Uterus (tissue), 4 donors: ENCODE measurements around the gene ABCG4. TPM values are rescaled to one million over a fixed set of nuclear protein-coding genes. Genes with fewer than 3 reads are reported as not detected.
A peak's percentile ranks its signal among the peaks of the same experiment; 100 is the strongest.

Experiments used
- DNase-seq, 2 donors: peaks; one replicate each; pipeline ENCODE4 v3.0.0-alpha.2; 2019 to 2020
- H3K27ac ChIP-seq, 2 donors: fragments of 200-600 bp; sonication (generic); 1 replicate in 1 of 2; 2 replicates in 1 of 2; pipeline ENCODE4 v1.5.1; 2016 to 2018
- H3K27me3 ChIP-seq, 2 donors: fragments of 200-600 bp; sonication (generic); one replicate each; pipeline ENCODE4 v1.5.1; 2018 to 2019; ENCODE audit warnings: control low read depth in 1 of 2
- H3K36me3 ChIP-seq, 2 donors: fragments of 200-600 bp; sonication (generic); one replicate each; pipeline ENCODE4 v1.5.1; 2019; ENCODE audit warnings: control low read depth in 1 of 2
- H3K4me1 ChIP-seq, 2 donors: fragments of 200-600 bp; sonication (generic); one replicate each; pipeline ENCODE4 v1.5.1; 2018 to 2019; ENCODE audit warnings: control low read depth in 1 of 2
- H3K4me3 ChIP-seq, 2 donors: fragments of 200-600 bp; sonication (generic); 1 replicate in 1 of 2; 2 replicates in 1 of 2; pipeline ENCODE4 v1.5.1; 2018 to 2019; ENCODE audit warnings: mild to moderate bottlenecking in 1 of 2
- H3K9me3 ChIP-seq, 2 donors: fragments of 200-600 bp; sonication (generic); one replicate each; pipeline ENCODE4 v1.5.1; 2019; ENCODE audit warnings: control low read depth in 1 of 2
- CTCF ChIP-seq, 4 experiments: fragments of 200-600 bp in 2 of 4; fragments of 450-650 bp in 2 of 4; sonication (generic) in 2 of 4; IDR thresholded peaks; one replicate each; pipeline ENCODE4 v1.5.1; 2016 to 2019; ENCODE audit warnings: antibody characterized with exemption in 4 of 4, mild to moderate bottlenecking in 2 of 4, moderate library complexity in 1 of 4
- POLR2A ChIP-seq, 2 donors: fragments of 450-650 bp; IDR thresholded peaks; one replicate each; pipeline ENCODE4 v1.6.1; 2016; ENCODE audit warnings: antibody characterized with exemption in 2 of 2, mild to moderate bottlenecking in 1 of 2, moderate library complexity in 1 of 2
- intact Hi-C: fragments of 100-400 bp; cut with DNase I; formaldehyde crosslinking; loops from one replicate; pipeline ENCODE4 v1.15.1; 2023; ENCODE audit warnings: low total_unique reads
- total RNA-seq, 4 donors: library from RNA; depleted of rRNA in 3 of 4; stranded (reverse); fragments of >200 nt in 3 of 4; gene quantifications; one replicate each; pipeline versions ENCODE4 v1.1.0 to v1.2.4, GENCODE V29; 2014 to 2023
- donor health status: DM: yes; HTN: yes; CAD: no.

The ABCG4 gene
- total RNA-seq, 4 donors from 2014 or later, result 0.55 to 2.7 TPM; not detected in 2

- peak in 1 of 4 experiments; percentile 24 for TF ChIP-seq CTCF (IDR thresholded peaks at IDR 0.05)
- peak; percentile 79 to 81 for TF ChIP-seq POLR2A (IDR thresholded peaks at IDR 0.05)
- H3K4me3 ChIP-seq, result peak within 1 kb of the TSS; percentile 79 to 91
- H3K36me3 ChIP-seq, result no peaks in the 10 kb centered on the region
- no peaks in the 10 kb centered on the region for H3K9me3 ChIP-seq
- no peaks in the 10 kb centered on the region for H3K27me3 ChIP-seq
- intact Hi-C loops, result no loop called here
- peak; percentile 99 to 100 for DNase-seq
- peaks cover 0 to 10% of the 10 kb centered on the region in 2 donors for H3K4me1 ChIP-seq
- H3K27ac ChIP-seq, result peak within 1 kb of the TSS; percentile 81 to 87
These were observed 27.6 kb upstream of the ABCG4 start, which contains the start of gene HINFP for GRCh38 chr11:119121008-119121810. HINFP (plus strand) TSS chr11:119121580; CDS start chr11:119126945, 5,365 bp downstream.

- TF ChIP-seq POLR2A (IDR thresholded peaks at IDR 0.05) (no peak), CTCF (IDR thresholded peaks at IDR 0.05) (no peak)
- H3K4me1 ChIP-seq, result peaks cover 0 to 10% of the 10 kb centered on the region in 2 donors
- H3K27me3 ChIP-seq, result no peaks in the 10 kb centered on the region
- no peaks in the 10 kb centered on the region for H3K36me3 ChIP-seq
- no peak for DNase-seq
- peak overlapping the region; percentile 79 to 91 for H3K4me3 ChIP-seq
- intact Hi-C loops, result no loop called here
- peak overlapping the region; percentile 59 to 87 for H3K27ac ChIP-seq
- no peaks in the 10 kb centered on the region for H3K9me3 ChIP-seq
These were observed 27.1 kb upstream of the ABCG4 start for GRCh38 chr11:119121811-119122124.

GRCh38 chr11:119125821-119126220, 23.0 kb upstream of the ABCG4 start:
- Histone ChIP-seq H3K9me3 (no peaks in the 10 kb centered on the region), H3K27ac (no peak overlapping the region), H3K4me3 (no peak overlapping the region), H3K36me3 (no peaks in the 10 kb centered on the region), H3K4me1 (peaks cover 0 to 10% of the 10 kb centered on the region in 2 donors), H3K27me3 (no peaks in the 10 kb centered on the region)
- intact Hi-C loops, result no loop called here
- DNase-seq, result no peak
- TF ChIP-seq POLR2A (IDR thresholded peaks at IDR 0.05) (no peak), CTCF (IDR thresholded peaks at IDR 0.05) (no peak)

- H3K36me3 ChIP-seq, result no peaks in the 10 kb centered on the region
- H3K27ac ChIP-seq, result peak overlapping the region in 1 of 2 donors; percentile 18
- H3K9me3 ChIP-seq, result no peaks in the 10 kb centered on the region
- intact Hi-C loops, result no loop called here
- no peak for TF ChIP-seq CTCF (IDR thresholded peaks at IDR 0.05)
- no peak for TF ChIP-seq POLR2A (IDR thresholded peaks at IDR 0.05)
- H3K27me3 ChIP-seq, result no peaks in the 10 kb centered on the region
- H3K4me1 ChIP-seq, result peaks cover 0 to 10% of the 10 kb centered on the region in 2 donors
- DNase-seq, result no peak
- H3K4me3 ChIP-seq, result no peak overlapping the region
These were observed 22.1 kb upstream of the ABCG4 start for GRCh38 chr11:119126675-119127268.

- DNase-seq, result no peak
- H3K27ac ChIP-seq, result no peak overlapping the region
- no peak overlapping the region for H3K4me3 ChIP-seq
- no peaks in the 10 kb centered on the region for H3K4me1 ChIP-seq
- no peaks in the 10 kb centered on the region for H3K36me3 ChIP-seq
- H3K9me3 ChIP-seq, result no peaks in the 10 kb centered on the region
- TF ChIP-seq CTCF (IDR thresholded peaks at IDR 0.05) (no peak), POLR2A (IDR thresholded peaks at IDR 0.05) (no peak)
- intact Hi-C loops, result no loop called here
- H3K27me3 ChIP-seq, result no peaks in the 10 kb centered on the region
These were observed 18.2 kb upstream of the ABCG4 start for GRCh38 chr11:119130662-119131061.
